NCI-H2171 treated with DMSO at 0.1 percent for 48 hours (cell line): Measurements from ENCODE around the gene TMEM94.

Source experiments
- DNase-seq: peaks from one replicate; lab custom pipeline; 2025; lab: John Stamatoyannopoulos, UW

The TMEM94 gene

GRCh38 chr17:75525806-75526554 lies 69.5 kb downstream of the TMEM94 start:
- peak; percentile 21 for DNase-seq

GRCh38 chr17:75526555-75527270 lies 70.3 kb downstream of the TMEM94 start:
- no peak for DNase-seq

GRCh38 chr17:75530837-75531720 lies 74.6 kb downstream of the TMEM94 start:
- no peak for DNase-seq

- no peak for DNase-seq
Measured at GRCh38 chr17:75531721-75532072, 75.3 kb downstream of the TMEM94 start.

- DNase-seq, result no peak
Measured at GRCh38 chr17:75535119-75535537, 78.7 kb downstream of the TMEM94 start.

- DNase-seq, result no peak
Measured at GRCh38 chr17:75535871-75536270, 79.4 kb downstream of the TMEM94 start.

GRCh38 chr17:75536366-75536765 lies 79.9 kb downstream of the TMEM94 start:
- DNase-seq, result no peak

- no peak for DNase-seq
Measured at GRCh38 chr17:75539967-75540729, 83.7 kb downstream of the TMEM94 start.

- DNase-seq, result peak; percentile 8
Measured at GRCh38 chr17:75540923-75541503, 84.6 kb downstream of the TMEM94 start.

GRCh38 chr17:75542229-75542628 lies 85.8 kb downstream of the TMEM94 start:
- no peak for DNase-seq

- no peak for DNase-seq
Measured at GRCh38 chr17:75542728-75543336, 86.4 kb downstream of the TMEM94 start.

GRCh38 chr17:75544250-75544649 lies 87.8 kb downstream of the TMEM94 start:
- DNase-seq, result no peak

GRCh38 chr17:75546181-75546580 lies 89.7 kb downstream of the TMEM94 start:
- DNase-seq, result no peak

- no peak for DNase-seq
Measured at GRCh38 chr17:75547091-75547490, 90.7 kb downstream of the TMEM94 start.

- DNase-seq, result no peak
Measured at GRCh38 chr17:75548813-75549212, 92.4 kb downstream of the TMEM94 start.
